Measurements from ENCODE around the gene PRDM5.

GRCh38 chr4:120873554-120873953, 49.0 kb downstream of the PRDM5 start:
- TF ChIP-seq POLR2A (IDR thresholded peaks at IDR 0.05; ENCODE audit: extremely low read depth, insufficient read length), result no peak
- TF ChIP-seq CTCF (IDR thresholded peaks at IDR 0.05; ENCODE audit: low read depth, low read length), result no peak
- TF ChIP-seq MAX (IDR thresholded peaks at IDR 0.05; ENCODE audit: low read depth, low read length), result no peak
- TF ChIP-seq MYC (IDR thresholded peaks at IDR 0.05; ENCODE audit: low read depth, low read length), result no peak

Data from NB4 (cell line).